Transverse colon (tissue), 4 donors: ENCODE results near the gene UCK1. TPM values are rescaled to one million over a fixed set of nuclear protein-coding genes. Genes with fewer than 3 reads are reported as not detected.

Experiments used
- DNase-seq: peaks from one replicate; pipeline ENCODE4 v3.0.0-alpha.2; 2019
- H3K27ac ChIP-seq, 4 donors: fragments of 200-600 bp; sonication (generic); 2 replicates each; pipeline ENCODE4 v1.5.1; 2016 to 2018; ENCODE audit warnings: inconsistent platforms in 4 of 4
- H3K27me3 ChIP-seq: fragments of 200-600 bp; sonication (generic); 2 replicates; pipeline ENCODE4 v1.5.1; 2017; ENCODE audit warnings: inconsistent platforms
- H3K36me3 ChIP-seq, 4 donors: fragments of 200-600 bp; sonication (generic); 2 replicates each; pipeline ENCODE4 v1.5.1; 2017 to 2019; ENCODE audit warnings: inconsistent platforms in 4 of 4
- H3K4me1 ChIP-seq, 4 donors: fragments of 200-600 bp; sonication (generic); 2 replicates each; pipeline ENCODE4 v1.5.1; 2017 to 2020; ENCODE audit warnings: inconsistent platforms in 4 of 4
- H3K4me3 ChIP-seq, 4 donors: fragments of 200-600 bp; sonication (generic); 1 replicate in 1 of 4; 2 replicates in 3 of 4; pipeline versions ENCODE4 v1.5.1 to v1.6.1; 2017 to 2019; ENCODE audit warnings: inconsistent platforms in 4 of 4
- H3K9me3 ChIP-seq, 2 donors: fragments of 200-600 bp; sonication (generic); 2 replicates each; pipeline ENCODE4 v1.5.1; 2017 to 2019; ENCODE audit warnings: inconsistent platforms in 2 of 2
- EP300 ChIP-seq: sonication (generic); formaldehyde crosslinking; IDR thresholded peaks from one replicate; pipeline ENCODE4 v1.6.1; 2017; ENCODE audit warnings: antibody characterized with exemption, low read depth
- POLR2A ChIP-seq: fragments of 450-650 bp; IDR thresholded peaks from one replicate; pipeline ENCODE4 v1.6.1; 2016; ENCODE audit warnings: antibody characterized with exemption, mild to moderate bottlenecking, moderate library complexity
- POLR2AphosphoS5 ChIP-seq, 3 donors: sonication (generic); formaldehyde crosslinking; IDR thresholded peaks; one replicate each; pipeline ENCODE4 v1.6.1; 2016; ENCODE audit warnings: antibody characterized with exemption in 3 of 3
- WGBS, 2 donors: methylation state at CpG; one replicate each; pipeline ENCODE4 v1.1.5; 2018; ENCODE audit warnings: low coverage in 1 of 2; 5-methylcytosine and 5-hydroxymethylcytosine counted together
- in situ Hi-C, 4 donors: fragments of 200-750 bp; cut with MboI; loops; one replicate each; pipeline versions ENCODE4 v1.15.0 to v1.15.1; 2017; ENCODE audit warnings: low sequenced_read_pairs in 3 of 4, low pct_ligation_motif_present in 1 of 4, low pct_unique_long_range_greater_than_20kb in 1 of 4
- intact Hi-C: fragments of 100-400 bp; cut with DNase I; formaldehyde crosslinking; loops from one replicate; pipeline ENCODE4 v1.15.1; 2023; ENCODE audit warnings: low total_unique reads
- total RNA-seq, 4 donors: library from RNA; depleted of rRNA; stranded (reverse); fragments of >200 nt; gene quantifications; one replicate each; pipeline ENCODE4 v1.1.0, GENCODE V29; 2016
- TF ChIP-seq, protein P1 (sequence below), 5 experiments: fragments of 200-600 bp in 3 of 5; fragments of 450-650 bp in 2 of 5; sonication (generic) in 3 of 5; IDR thresholded peaks; 1 replicate in 2 of 5; 2 replicates in 3 of 5; pipeline ENCODE4 v1.5.1; 2016 to 2017; ENCODE audit warnings: antibody characterized with exemption in 5 of 5, inconsistent platforms in 3 of 5, mild to moderate bottlenecking in 2 of 5, moderate library complexity in 1 of 5

Gene UCK1
- total RNA-seq, 4 donors from 2014 or later: 10.5 to 63.6 (median 35.3) TPM

DNA sequence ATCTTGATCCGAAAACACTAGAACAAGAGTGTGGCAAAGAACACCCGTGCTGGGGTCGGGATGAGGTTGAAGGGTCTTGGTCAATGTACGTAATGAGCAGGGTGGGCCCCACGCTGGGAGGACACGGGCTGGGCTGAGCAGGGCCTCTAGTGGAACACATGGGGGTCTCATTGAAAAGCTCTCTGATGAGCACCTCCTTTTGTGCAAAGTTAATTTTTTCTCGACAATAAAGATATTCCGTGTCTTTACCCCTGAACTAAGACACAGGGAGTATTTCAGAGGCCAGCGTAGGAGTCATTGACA lies 8.0 kb downstream of the UCK1 start:
- no peaks in the 10 kb centered on the region for H3K27me3 ChIP-seq
- no peaks in the 10 kb centered on the region for H3K4me1 ChIP-seq
- no peak overlapping the region for H3K4me3 ChIP-seq
- TF ChIP-seq EP300 (no peak), POLR2AphosphoS5 (IDR thresholded peaks at IDR 0.05) (no peak), POLR2A (no peak)
- TF ChIP-seq, protein P1, sequence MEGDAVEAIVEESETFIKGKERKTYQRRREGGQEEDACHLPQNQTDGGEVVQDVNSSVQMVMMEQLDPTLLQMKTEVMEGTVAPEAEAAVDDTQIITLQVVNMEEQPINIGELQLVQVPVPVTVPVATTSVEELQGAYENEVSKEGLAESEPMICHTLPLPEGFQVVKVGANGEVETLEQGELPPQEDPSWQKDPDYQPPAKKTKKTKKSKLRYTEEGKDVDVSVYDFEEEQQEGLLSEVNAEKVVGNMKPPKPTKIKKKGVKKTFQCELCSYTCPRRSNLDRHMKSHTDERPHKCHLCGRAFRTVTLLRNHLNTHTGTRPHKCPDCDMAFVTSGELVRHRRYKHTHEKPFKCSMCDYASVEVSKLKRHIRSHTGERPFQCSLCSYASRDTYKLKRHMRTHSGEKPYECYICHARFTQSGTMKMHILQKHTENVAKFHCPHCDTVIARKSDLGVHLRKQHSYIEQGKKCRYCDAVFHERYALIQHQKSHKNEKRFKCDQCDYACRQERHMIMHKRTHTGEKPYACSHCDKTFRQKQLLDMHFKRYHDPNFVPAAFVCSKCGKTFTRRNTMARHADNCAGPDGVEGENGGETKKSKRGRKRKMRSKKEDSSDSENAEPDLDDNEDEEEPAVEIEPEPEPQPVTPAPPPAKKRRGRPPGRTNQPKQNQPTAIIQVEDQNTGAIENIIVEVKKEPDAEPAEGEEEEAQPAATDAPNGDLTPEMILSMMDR (IDR thresholded peaks at IDR 0.05): no peak
- no peak for DNase-seq
- intact Hi-C loops (no loop called here), in situ Hi-C loops (no loop called here)
- 80 to 95% methylated on average over 1 to 9 of the region's 9 CpGs for WGBS, 2 donors
- H3K27ac ChIP-seq: no peak overlapping the region
- H3K36me3 ChIP-seq: peaks cover 0 to 29% (median 12%) of the 10 kb centered on the region in 4 donors
- no peaks in the 10 kb centered on the region for H3K9me3 ChIP-seq

DNA sequence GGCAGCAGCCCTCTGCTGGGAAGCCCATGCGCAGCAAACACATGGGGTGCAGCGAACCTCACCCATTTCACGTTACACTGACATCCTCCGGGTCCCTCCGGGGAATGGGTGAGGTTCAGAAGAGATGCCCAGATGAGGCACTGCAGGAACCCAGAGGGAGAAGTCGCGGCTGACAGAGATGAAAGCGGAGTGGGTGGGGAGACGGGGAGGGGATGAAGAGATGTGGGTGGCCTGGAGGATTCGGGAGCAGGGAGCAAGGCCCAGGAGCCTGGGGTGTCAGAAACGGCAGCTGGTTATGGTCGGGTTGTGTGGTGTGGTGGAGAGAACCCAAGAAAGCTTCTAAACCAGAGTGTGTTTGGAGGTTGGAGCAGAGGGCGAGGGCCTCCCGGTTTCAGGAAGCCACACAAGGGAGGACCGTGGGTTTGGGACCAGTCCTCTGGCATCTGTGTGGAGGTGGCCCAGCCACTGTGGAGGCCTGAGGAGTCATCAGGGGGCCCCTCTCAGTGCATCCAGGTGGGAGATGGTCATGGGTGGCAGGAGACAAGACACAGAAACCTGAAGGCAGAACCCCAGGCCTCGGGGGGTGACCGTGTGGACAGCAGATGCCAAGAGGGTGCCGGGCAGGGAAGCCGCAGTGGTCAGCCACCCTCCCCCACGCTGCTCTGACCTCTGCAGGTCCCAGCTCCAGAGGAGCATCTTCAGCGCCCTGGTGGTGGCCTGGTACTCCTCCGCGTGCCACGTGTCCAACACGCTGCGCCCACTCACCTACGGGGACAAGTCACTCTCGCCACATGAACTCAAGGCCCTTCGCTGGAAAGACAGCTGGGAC lies 8.6 kb downstream of the UCK1 start:
- no peak for DNase-seq
- no peak overlapping the region for H3K27ac ChIP-seq
- H3K4me1 ChIP-seq: no peaks in the 10 kb centered on the region
- TF ChIP-seq, protein P1 (IDR thresholded peaks at IDR 0.05): no peak
- TF ChIP-seq POLR2AphosphoS5 (IDR thresholded peaks at IDR 0.05) (no peak), EP300 (no peak), POLR2A (no peak)
- in situ Hi-C loops: no loop called here
- WGBS, 2 donors: 93 to 94% methylated on average over 12 to 29 of the region's 29 CpGs
- no peaks in the 10 kb centered on the region for H3K9me3 ChIP-seq
- no peak overlapping the region for H3K4me3 ChIP-seq
- H3K36me3 ChIP-seq: peaks cover 0 to 27% (median 10%) of the 10 kb centered on the region in 4 donors
- intact Hi-C loops: no loop called here
- H3K27me3 ChIP-seq: no peaks in the 10 kb centered on the region

DNA sequence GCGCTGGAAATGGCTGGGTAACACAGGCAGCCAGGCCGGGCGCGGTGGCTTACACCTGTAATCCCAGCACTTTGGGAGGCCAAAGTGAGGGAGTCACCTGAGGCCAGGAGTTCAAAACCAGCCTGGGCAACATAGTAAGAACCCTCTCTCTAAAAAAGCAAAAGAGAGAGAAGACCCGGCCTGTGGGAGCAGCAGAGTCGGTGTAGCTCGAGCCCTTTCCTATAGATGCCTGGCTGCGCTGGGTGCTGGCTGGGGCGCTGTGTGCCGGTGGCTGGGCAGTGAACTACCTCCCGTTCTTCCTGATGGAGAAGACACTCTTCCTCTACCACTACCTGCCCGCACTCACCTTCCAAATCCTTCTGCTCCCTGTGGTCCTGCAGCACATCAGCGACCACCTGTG lies 9.2 kb downstream of the UCK1 start:
- Histone ChIP-seq H3K4me3 (no peak overlapping the region), H3K27me3 (no peaks in the 10 kb centered on the region), H3K27ac (no peak overlapping the region), H3K4me1 (no peaks in the 10 kb centered on the region), H3K9me3 (no peaks in the 10 kb centered on the region), H3K36me3 (peaks cover 0 to 27% (median 10%) of the 10 kb centered on the region in 4 donors)
- 96 to 100% methylated on average over 5 to 13 of the region's 13 CpGs for WGBS, 2 donors
- intact Hi-C loops (no loop called here), in situ Hi-C loops (no loop called here)
- no peak for DNase-seq
- TF ChIP-seq POLR2AphosphoS5 (IDR thresholded peaks at IDR 0.05): no peak
- no peak for TF ChIP-seq POLR2A
- TF ChIP-seq, protein P1 (IDR thresholded peaks at IDR 0.05): no peak
- no peak for TF ChIP-seq EP300

DNA sequence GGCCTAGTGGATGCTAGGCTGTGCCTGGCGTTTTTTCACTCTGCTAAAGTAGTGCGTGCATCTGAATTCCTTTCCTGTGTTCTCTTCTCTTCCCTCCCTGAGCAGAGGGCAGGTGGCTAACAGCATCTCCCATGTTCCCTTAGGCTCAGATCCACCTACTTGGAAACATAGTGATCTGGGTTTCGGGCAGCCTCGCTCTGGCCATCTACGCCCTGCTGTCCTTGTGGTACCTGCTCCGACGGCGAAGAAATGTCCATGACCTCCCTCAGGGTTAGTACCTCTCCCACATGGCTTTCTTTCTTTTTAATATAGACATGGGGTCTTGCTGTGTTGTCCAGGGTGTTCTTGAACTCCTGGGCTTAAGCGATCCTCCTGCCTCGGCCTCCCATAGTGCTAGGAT lies 9.9 kb downstream of the UCK1 start:
- Histone ChIP-seq H3K4me3 (no peak overlapping the region), H3K4me1 (no peaks in the 10 kb centered on the region), H3K36me3 (peaks cover 0 to 32% (median 13%) of the 10 kb centered on the region in 4 donors), H3K9me3 (no peaks in the 10 kb centered on the region), H3K27me3 (no peaks in the 10 kb centered on the region), H3K27ac (no peak overlapping the region)
- in situ Hi-C loops: no loop called here
- intact Hi-C loops: no loop called here
- WGBS, 2 donors: 80 to 96% methylated on average over 1 to 10 of the region's 10 CpGs
- no peak for DNase-seq
- TF ChIP-seq POLR2A: no peak
- TF ChIP-seq, protein P1 (IDR thresholded peaks at IDR 0.05): no peak
- TF ChIP-seq EP300: no peak
- TF ChIP-seq POLR2AphosphoS5 (IDR thresholded peaks at IDR 0.05): no peak
